LNCaP clone FGC (cell line): ENCODE results near the gene PDGFD.
"Not testable (repeated sequence)": the region's sequence is repeated elsewhere in the genome, so short reads cannot be mapped to it uniquely, and the experiment has no call there.

Experiments used
- DNase-seq: peaks from one replicate; pipeline ENCODE4 v3.0.0-alpha.2; 2011; ENCODE audit warnings: low read depth
- H3K4me3 ChIP-seq: 2 replicates; pipeline ENCODE4 v1.5.1; 2011; ENCODE audit warnings: mild to moderate bottlenecking, low read depth, low read length, control low read depth
- CTCF ChIP-seq: IDR thresholded peaks from 2 replicates; pipeline ENCODE4 v1.5.1; 2012; ENCODE audit warnings: mild to moderate bottlenecking; ENCODE audit not compliant: control insufficient read depth, insufficient read depth; ENCODE audit errors: extremely low read depth

The PDGFD gene

GRCh38 chr11:104053743-104054478 is 110.0 kb downstream of the PDGFD start:
- TF ChIP-seq CTCF: no peak
- DNase-seq: no peak
- no peak overlapping the region for H3K4me3 ChIP-seq

DNA sequence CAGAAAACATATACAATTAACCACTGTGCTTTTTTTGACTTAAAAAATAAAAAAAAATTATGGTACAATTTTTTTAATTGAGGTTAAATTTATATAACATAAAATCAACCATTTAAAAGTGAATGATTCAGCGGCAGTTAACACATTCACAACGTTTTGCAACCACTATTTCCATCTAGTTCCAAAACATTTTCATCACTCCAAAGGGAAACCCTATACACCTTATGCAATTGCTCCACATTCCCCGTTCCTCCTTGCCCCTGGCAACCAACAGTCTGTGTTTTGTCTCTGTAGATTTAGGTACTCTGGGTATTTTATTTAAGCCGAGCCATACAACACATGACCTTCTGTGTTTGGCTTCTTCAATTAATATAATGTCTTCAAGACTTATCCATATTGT is 112.2 kb downstream of the PDGFD start:
- TF ChIP-seq CTCF: no peak
- no peak for DNase-seq

DNA sequence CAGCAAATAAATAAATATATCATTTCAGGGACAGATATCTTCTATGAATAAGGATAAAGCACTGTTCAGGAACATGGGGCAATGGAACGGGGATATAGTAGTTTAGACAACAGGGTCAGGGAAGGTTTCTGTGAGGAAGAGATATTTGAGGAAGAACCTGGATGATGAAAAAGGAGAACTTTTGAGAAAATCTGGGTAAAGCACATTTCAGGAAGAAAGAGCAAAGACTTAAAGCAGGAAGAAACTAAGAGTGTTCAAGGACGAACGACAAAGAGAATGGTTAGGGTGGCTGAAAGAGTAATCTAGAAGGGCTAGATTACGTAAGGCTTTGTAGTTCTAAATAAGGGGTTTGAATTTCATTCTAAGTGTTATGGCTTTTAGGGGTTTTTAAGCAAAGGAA is 114.8 kb downstream of the PDGFD start:
- TF ChIP-seq CTCF: no peak
- DNase-seq: no peak
- no peak overlapping the region for H3K4me3 ChIP-seq

More for the DNA sequence above, 112.2 kb downstream of the PDGFD start:
- H3K4me3 ChIP-seq: no peak overlapping the region

- not testable (repeated sequence) for DNase-seq, H3K4me3 ChIP-seq
These were observed 117.1 kb downstream of the PDGFD start for GRCh38 chr11:104046858-104047257.

DNA sequence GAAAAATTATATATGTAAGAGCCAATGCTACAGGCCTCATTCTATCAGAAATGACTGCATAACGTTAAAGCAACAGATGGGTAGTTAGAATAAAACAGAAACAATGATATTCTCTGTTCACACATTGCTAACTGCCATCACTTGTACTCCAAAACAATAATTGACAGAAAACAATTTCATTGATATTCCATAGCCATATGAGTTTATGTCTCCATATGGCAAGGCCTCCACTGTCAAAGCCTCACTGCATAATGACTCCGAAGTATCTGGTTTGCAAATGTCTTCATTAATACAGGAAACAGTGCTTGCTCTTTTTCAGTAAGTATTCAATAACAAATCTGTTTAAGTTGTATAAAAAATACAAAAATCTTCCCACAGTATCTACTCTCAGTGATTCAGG is 117.6 kb downstream of the PDGFD start:
- no peak overlapping the region for H3K4me3 ChIP-seq
- TF ChIP-seq CTCF: no peak
- DNase-seq: no peak

DNA sequence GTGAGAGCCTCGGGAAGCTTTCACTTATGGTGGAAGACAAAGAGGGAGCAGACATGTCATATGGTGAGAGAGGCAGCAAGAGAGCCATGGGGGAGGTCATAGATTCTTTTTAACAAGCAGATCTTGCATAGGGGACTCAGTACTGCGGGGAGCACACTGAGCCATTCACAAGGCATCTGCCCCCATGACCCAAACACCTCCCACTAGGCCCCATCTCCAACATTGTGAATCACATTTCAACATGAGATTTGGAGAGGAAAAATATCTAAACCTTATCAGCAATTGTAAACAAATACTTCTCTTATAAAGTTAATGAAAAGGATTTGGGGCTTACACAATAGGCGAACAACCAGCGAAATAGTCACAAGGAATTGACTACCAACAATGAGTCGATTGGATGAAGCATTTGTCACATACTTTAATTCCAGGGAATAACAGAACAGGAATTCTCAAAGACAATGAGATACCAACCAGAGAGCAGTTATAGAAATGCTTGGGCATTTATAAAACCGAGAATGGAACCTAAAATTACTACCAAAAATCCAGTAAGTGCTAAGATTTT is 120.2 kb downstream of the PDGFD start:
- DNase-seq: no peak
- no peak overlapping the region for H3K4me3 ChIP-seq
- no peak for TF ChIP-seq CTCF

DNA sequence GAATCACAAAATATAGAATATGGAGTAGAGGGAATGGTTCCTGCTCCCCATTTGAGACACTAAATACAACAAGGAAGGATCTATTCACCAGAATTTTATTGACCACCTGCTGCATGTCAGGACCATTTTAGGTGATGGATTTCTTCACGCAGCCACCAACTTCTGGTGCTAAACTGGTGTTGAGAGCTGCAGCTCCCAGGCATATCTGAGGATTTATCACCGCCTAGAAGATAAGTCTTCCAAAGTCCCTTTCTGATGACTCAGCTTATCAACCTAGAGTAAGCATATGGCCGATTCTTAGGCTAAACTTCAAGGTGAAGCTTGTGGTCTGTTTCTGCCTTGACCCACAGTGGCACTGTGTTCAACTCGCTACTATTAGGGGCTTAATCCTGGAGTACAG is 120.8 kb downstream of the PDGFD start:
- no peak for TF ChIP-seq CTCF
- no peak overlapping the region for H3K4me3 ChIP-seq
- no peak for DNase-seq
